Endodermal cell (in vitro differentiated cells): ENCODE measurements around the gene LSM4. TPM values are rescaled to one million over a fixed set of nuclear protein-coding genes. Genes with fewer than 3 reads are reported as not detected.

Experiments used
- DNase-seq: peaks from one replicate; pipeline ENCODE4 v3.0.0-alpha.2; 2017
- H3K27ac ChIP-seq: 2 replicates; pipeline ENCODE4 v1.5.1; 2013; ENCODE audit warnings: mild to moderate bottlenecking, low read depth, low read length, moderate library complexity
- H3K27me3 ChIP-seq: 2 replicates; pipeline ENCODE4 v1.6.1; 2013; ENCODE audit warnings: mild to moderate bottlenecking, low read length, moderate library complexity; ENCODE audit not compliant: insufficient read depth, control insufficient read depth, poor library complexity, severe bottlenecking
- H3K36me3 ChIP-seq: 2 replicates; pipeline ENCODE4 v1.7.0; 2013; ENCODE audit warnings: mild to moderate bottlenecking, low read length, moderate library complexity; ENCODE audit not compliant: control insufficient read depth, insufficient read depth
- H3K4me1 ChIP-seq: one replicate; pipeline ENCODE4 v1.7.0; 2013; ENCODE audit warnings: low read length; ENCODE audit not compliant: control insufficient read depth, insufficient read depth
- H3K4me3 ChIP-seq: 2 replicates; pipeline ENCODE4 v1.5.1; 2013; ENCODE audit warnings: mild to moderate bottlenecking, low read length, moderate library complexity
- H3K9ac ChIP-seq: 2 replicates; pipeline ENCODE4 v1.6.1; 2013; ENCODE audit warnings: mild to moderate bottlenecking, low read length, moderate library complexity; ENCODE audit not compliant: poor library complexity, severe bottlenecking; ENCODE audit errors: extremely low read depth
- H3K9me3 ChIP-seq: 2 replicates; pipeline ENCODE4 v1.6.1; 2013; ENCODE audit warnings: mild to moderate bottlenecking, low read length, moderate library complexity; ENCODE audit not compliant: control insufficient read depth
- H3K27ac Mint-ChIP-seq: 2 replicates; pipeline ENCODE4 v1.8.0; 2020; ENCODE audit warnings: mixed read lengths
- H3K27me3 Mint-ChIP-seq: 2 replicates; pipeline ENCODE4 v1.8.0; 2021; ENCODE audit warnings: mild to moderate bottlenecking, mixed read lengths; ENCODE audit not compliant: insufficient read depth
- H3K36me3 Mint-ChIP-seq: 2 replicates; pipeline ENCODE4 v1.8.0; 2020; ENCODE audit warnings: low read depth, mixed read lengths
- H3K4me1 Mint-ChIP-seq: 2 replicates; pipeline ENCODE4 v1.8.0; 2020; ENCODE audit warnings: mixed read lengths
- H3K4me3 Mint-ChIP-seq: 2 replicates; pipeline ENCODE4 v1.8.0; 2020; ENCODE audit warnings: mild to moderate bottlenecking, moderate library complexity, mixed read lengths
- H3K9me3 Mint-ChIP-seq: 2 replicates; pipeline ENCODE4 v1.8.0; 2020; ENCODE audit warnings: mild to moderate bottlenecking, mixed read lengths
- WGBS, 2 experiments: methylation state at CpG; one replicate each; pipeline versions ENCODE4 v1.1.5 to v1.1.7; 2013; ENCODE audit warnings: missing lambda C conversion rate in 2 of 2, mixed read lengths in 1 of 2; ENCODE audit not compliant: insufficient coverage in 1 of 2, insufficient read length in 1 of 2; 5-methylcytosine and 5-hydroxymethylcytosine counted together
- total RNA-seq, 2 donors: library from RNA; stranded (reverse); fragmentation: NEBNext Ultra II Directional in 1 of 2; extraction: Animal tissue kit (Norgen Biotek cat#: 25700) in 1 of 2; gene quantifications; 2 replicates in 1 of 2; 3 replicates in 1 of 2; pipeline ENCODE4 v1.2.1, GENCODE V29; 2021
- TF ChIP-seq, protein P1 (sequence below): fragments of 200-600 bp; sonication (generic); conservative IDR thresholded peaks from 2 replicates; pipeline ENCODE4 v1.5.0; 2021; ENCODE audit warnings: antibody characterized with exemption, mild to moderate bottlenecking

Gene LSM4
- total RNA-seq, 2 donors from 2014 or later: 252 to 276 TPM

- Histone ChIP-seq H3K9me3 (no peaks in the 10 kb centered on the region), H3K4me1 (peaks cover 4% of the 10 kb centered on the region), H3K27me3 (no peaks in the 10 kb centered on the region), H3K4me3 (peak overlapping the region; percentile 91), H3K36me3 (peaks cover 12% of the 10 kb centered on the region), H3K27ac (peak overlapping the region; percentile 59), H3K9ac (peak overlapping the region; percentile 81)
- TF ChIP-seq, protein P1, sequence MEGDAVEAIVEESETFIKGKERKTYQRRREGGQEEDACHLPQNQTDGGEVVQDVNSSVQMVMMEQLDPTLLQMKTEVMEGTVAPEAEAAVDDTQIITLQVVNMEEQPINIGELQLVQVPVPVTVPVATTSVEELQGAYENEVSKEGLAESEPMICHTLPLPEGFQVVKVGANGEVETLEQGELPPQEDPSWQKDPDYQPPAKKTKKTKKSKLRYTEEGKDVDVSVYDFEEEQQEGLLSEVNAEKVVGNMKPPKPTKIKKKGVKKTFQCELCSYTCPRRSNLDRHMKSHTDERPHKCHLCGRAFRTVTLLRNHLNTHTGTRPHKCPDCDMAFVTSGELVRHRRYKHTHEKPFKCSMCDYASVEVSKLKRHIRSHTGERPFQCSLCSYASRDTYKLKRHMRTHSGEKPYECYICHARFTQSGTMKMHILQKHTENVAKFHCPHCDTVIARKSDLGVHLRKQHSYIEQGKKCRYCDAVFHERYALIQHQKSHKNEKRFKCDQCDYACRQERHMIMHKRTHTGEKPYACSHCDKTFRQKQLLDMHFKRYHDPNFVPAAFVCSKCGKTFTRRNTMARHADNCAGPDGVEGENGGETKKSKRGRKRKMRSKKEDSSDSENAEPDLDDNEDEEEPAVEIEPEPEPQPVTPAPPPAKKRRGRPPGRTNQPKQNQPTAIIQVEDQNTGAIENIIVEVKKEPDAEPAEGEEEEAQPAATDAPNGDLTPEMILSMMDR: peak; percentile 56
- H3K4me3 Mint-ChIP-seq: peak overlapping the region; percentile 88
- H3K4me1 Mint-ChIP-seq: peaks cover 17% of the 10 kb centered on the region
- WGBS, 2 experiments: 4 to 7% methylated on average over 6 to 7 of the region's 7 CpGs
- H3K9me3 Mint-ChIP-seq: no peaks in the 10 kb centered on the region
- H3K36me3 Mint-ChIP-seq: peaks cover 20% of the 10 kb centered on the region
- H3K27ac Mint-ChIP-seq: peak overlapping the region; percentile 94
- H3K27me3 Mint-ChIP-seq: no peaks in the 10 kb centered on the region
- peak; percentile 82 for DNase-seq
Observed at GRCh38 chr19:18322318-18322758, 538 bp downstream of the LSM4 start.

- DNase-seq: no peak
- H3K9me3 Mint-ChIP-seq: no peaks in the 10 kb centered on the region
- H3K36me3 Mint-ChIP-seq: peaks cover 20% of the 10 kb centered on the region
- Histone ChIP-seq H3K27ac (peak overlapping the region; percentile 59), H3K9me3 (no peaks in the 10 kb centered on the region), H3K9ac (peak overlapping the region; percentile 81), H3K27me3 (no peaks in the 10 kb centered on the region), H3K36me3 (peaks cover 12% of the 10 kb centered on the region), H3K4me1 (peaks cover 4% of the 10 kb centered on the region), H3K4me3 (peak overlapping the region; percentile 91)
- no peaks in the 10 kb centered on the region for H3K27me3 Mint-ChIP-seq
- H3K4me1 Mint-ChIP-seq: peaks cover 17% of the 10 kb centered on the region
- H3K27ac Mint-ChIP-seq: peak overlapping the region; percentile 94
- 81 to 88% methylated on average over 6 to 9 of the region's 9 CpGs for WGBS, 2 experiments
- TF ChIP-seq, protein P1: no peak
- H3K4me3 Mint-ChIP-seq: peak overlapping the region; percentile 88
Observed at GRCh38 chr19:18321734-18322102, 1.2 kb downstream of the LSM4 start.

DNA sequence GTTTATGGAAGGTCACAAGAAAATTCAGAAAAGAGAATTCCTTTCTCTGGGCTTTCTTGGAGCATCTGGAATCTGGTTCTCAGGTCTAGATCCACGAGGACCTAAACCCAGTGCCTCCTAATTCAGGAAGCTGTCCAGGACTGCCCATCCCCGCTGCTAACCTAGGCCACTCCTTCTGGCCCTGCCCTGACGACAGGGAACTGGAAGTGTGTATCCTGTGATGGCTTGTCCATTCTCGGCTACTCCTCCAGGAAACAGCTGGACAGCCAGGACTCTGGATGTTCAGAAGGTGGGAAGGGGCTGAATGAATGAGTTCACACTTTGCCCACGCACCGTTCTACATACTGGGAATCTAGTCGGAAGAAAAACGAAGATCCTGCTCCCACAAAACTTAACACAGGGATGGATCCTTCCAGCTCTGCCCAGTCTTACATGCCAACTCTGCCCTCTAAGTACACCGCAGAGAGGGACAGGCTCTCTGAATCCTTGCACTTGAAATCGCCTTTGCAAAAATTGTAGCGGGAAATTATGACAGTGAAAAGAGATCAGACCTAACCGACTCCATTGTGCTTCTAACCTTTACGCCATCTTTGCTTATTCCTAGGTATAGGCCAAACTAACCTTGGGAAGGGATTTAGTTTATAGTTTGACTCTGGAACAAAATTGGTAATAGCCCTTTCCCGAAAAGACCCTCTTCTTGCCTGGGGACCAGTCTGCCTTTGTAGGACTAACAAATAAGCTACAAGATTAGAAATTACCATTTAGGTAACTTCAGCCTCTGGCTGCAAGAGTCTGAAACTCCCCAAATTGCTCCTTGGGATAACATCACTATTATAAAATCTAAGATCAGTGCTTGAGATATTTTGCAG is 1.8 kb downstream of the LSM4 start:
- no peaks in the 10 kb centered on the region for H3K27me3 ChIP-seq
- H3K27ac ChIP-seq: no peak overlapping the region
- peaks cover 21% of the 10 kb centered on the region for H3K4me1 Mint-ChIP-seq
- H3K9ac ChIP-seq: no peak overlapping the region
- peak overlapping the region; percentile 88 for H3K4me3 Mint-ChIP-seq
- no peaks in the 10 kb centered on the region for H3K9me3 Mint-ChIP-seq
- no peaks in the 10 kb centered on the region for H3K9me3 ChIP-seq
- H3K4me1 ChIP-seq: peaks cover 4% of the 10 kb centered on the region
- peak overlapping the region; percentile 94 for H3K27ac Mint-ChIP-seq
- no peaks in the 10 kb centered on the region for H3K27me3 Mint-ChIP-seq
- peak overlapping the region; percentile 91 for H3K4me3 ChIP-seq
- H3K36me3 ChIP-seq: peaks cover 12% of the 10 kb centered on the region
- H3K36me3 Mint-ChIP-seq: peaks cover 20% of the 10 kb centered on the region
- TF ChIP-seq, protein P1: no peak
- no peak for DNase-seq
- WGBS, 2 experiments: 89% methylated on average over 14 of the region's 14 CpGs
